Skin epidermis (tissue), 12 donors: ENCODE results near the gene DNAAF2.
A peak's percentile ranks its signal among the peaks of the same experiment; 100 is the strongest.

Source experiments
- H3K27ac ChIP-seq, 21 experiments: fragments of 200-600 bp; sonication (generic) in 11 of 21; one replicate each; pipeline ENCODE4 v1.5.0; 2020; ENCODE audit warnings: mild to moderate bottlenecking in 3 of 21, inconsistent platforms in 2 of 21, moderate library complexity in 2 of 21
- H3K4me3 ChIP-seq, 7 experiments: fragments of 200-600 bp; sonication (generic) in 2 of 7; one replicate each; pipeline ENCODE4 v1.5.0; 2020; ENCODE audit warnings: inconsistent platforms in 2 of 7, mild to moderate bottlenecking in 2 of 7, moderate library complexity in 1 of 7

Gene DNAAF2

GRCh38 chr14:49585803-49586672 lies 49.0 kb downstream of the DNAAF2 start, which contains the start of gene RPS29:
RPS29 (minus strand) TSS chr14:49586380; CDS start chr14:49586346, 34 bp downstream.
- peak within 1 kb of the TSS; percentile 69 to 98 (median 84) for H3K4me3 ChIP-seq
- peak within 1 kb of the TSS; percentile 86 to 98 (median 93) for H3K27ac ChIP-seq

GRCh38 chr14:49584981-49585640 lies 49.9 kb downstream of the DNAAF2 start:
- peak overlapping the region in 19 of 21 experiments; percentile 2 to 98 (median 93) for H3K27ac ChIP-seq
- H3K4me3 ChIP-seq, result peak overlapping the region; percentile 69 to 98 (median 84)

DNA sequence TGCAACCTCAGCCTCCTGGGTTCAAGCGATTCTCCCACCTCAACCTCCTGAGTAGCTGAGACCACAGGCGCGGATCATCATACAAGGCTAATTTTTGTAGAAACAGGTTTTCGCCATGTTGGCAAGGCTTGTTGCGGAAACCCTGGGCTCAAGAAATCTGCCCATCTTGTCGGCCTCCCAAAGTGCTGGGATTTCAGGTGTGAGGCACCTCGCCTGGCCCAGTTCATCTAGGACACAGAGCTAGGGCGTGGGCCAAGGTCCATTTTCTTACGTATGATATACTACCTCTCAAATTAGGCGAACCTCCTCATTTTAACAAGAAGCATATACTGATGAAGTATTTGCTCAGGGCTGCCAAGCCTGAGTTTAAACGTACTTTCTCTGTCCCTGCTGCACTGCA lies 51.0 kb downstream of the DNAAF2 start:
- Histone ChIP-seq H3K4me3 (peak overlapping the region in 3 of 7 experiments; percentile 88 to 98 (median 96)), H3K27ac (no peak overlapping the region)

- Histone ChIP-seq H3K4me3 (peak overlapping the region in 1 of 7 experiments; percentile 96), H3K27ac (no peak overlapping the region)
Measured at GRCh38 chr14:49583629-49584028, 51.4 kb downstream of the DNAAF2 start.

DNA sequence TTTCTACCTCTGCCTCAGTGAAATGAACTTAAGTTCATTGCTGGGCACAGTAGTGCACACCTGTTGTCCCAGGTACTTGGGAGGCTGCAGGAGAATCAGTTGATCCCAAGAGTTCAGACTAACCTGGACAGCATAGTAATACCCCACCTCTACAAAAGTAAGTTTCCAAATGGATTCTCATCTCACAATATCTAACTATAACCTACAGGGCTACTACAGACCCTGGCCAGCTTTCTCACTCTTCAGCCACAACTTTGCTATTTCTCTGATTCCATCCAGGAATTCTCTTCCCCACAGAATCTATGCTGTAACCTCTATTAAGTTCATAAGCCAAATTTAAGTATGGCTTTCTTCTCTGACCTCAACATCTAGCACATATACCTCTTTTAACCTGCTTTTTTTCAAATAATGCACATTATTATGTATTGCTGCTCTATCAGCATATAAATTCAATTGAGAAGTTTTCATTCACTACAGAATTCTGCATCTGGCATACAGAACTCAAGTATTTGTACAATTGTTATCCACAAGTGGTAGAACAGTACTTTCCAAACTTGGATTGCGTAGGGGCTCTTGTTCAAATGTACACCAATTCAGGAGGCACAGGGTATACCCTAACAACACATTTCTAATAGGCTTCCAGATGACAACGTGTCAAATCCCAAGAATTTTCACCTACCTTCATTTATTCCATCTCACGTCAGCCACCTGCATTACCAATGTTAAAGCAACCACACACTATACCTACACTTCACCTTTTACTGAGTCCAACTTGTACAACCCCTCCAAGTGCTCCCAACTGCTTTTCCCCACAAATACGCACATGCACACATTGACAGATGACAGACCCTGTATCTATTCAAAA lies 52.7 kb downstream of the DNAAF2 start:
- Histone ChIP-seq H3K27ac (no peak overlapping the region), H3K4me3 (no peak overlapping the region)

DNA sequence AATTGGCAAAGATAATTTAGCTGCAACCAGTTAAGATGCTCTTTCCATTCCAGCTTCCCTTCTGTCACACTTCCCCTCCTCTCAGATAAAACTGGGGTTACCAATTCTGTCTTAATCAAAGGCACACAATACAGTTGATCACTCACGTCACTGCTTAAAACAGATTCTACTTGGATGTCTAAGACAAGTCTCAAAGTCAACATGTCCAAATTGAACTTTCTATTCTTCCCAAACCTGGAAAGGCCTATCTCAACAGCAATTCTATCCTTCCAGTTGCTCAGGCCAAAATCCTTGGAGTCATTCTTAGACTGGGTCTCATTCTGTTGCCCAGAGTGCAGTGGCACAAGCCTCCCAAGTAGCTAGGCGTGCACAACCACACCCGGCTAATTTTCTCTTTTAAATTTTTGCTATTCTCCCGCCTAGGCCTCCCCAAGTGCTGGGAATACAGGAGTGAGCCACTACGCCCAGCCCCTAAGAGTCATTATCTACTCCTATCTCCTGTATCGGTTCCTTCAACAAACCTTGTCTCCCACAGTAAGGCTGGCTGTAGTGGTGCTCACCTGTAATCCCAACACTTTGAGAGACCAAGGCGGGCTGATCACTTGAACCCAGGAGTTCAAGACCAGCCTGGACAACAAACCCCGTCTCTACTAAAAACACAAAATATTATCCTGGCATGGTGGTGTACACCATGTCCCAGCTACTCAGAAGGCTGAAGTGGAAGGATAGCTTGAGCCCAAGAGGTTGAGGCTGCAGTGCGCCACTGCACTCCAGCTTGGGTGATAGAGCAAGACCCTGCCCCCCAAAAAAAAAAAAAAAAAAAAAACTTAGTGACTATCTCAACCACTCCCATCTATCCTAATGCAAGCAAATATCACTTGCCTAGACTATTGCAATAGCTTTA lies 53.6 kb downstream of the DNAAF2 start:
- Histone ChIP-seq H3K4me3 (no peak overlapping the region), H3K27ac (no peak overlapping the region)

GRCh38 chr14:49579841-49580240 lies 55.2 kb downstream of the DNAAF2 start:
- no peak overlapping the region for H3K4me3 ChIP-seq
- H3K27ac ChIP-seq, result no peak overlapping the region

DNA sequence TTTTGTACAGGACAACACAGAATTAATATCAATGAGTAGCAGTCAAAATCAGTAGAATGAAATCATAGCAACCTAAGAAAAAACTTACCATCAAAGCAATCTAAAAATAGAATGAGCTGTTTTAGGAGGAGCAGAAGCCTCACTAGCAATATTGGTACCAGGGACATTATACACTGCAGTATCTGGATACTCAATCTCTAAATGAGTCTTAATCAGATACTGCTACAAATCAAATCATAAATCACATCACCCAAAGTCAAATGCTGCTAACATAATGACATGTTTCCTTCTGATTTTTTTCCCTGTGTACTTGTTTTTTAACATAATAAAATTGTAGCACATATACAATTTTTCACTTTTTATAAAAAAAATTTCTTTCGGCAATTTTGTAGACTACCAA lies 56.9 kb downstream of the DNAAF2 start:
- Histone ChIP-seq H3K4me3 (no peak overlapping the region), H3K27ac (no peak overlapping the region)
